Thymus (tissue), 2 donors: ENCODE measurements around the gene ARPIN. TPM values are rescaled to one million over a fixed set of nuclear protein-coding genes. Genes with fewer than 3 reads are reported as not detected.

Experiments
- polyA plus RNA-seq: library from polyadenylated mRNA; stranded (reverse); fragments of 200-250 nt; gene quantifications from one replicate; pipeline ENCODE4 v1.2.3, GENCODE V29; 2013
- total RNA-seq: library from RNA; stranded (reverse); fragments of 120-200 nt; gene quantifications from one replicate; pipeline ENCODE4 v1.2.4, GENCODE V29; 2013
- donor health status: healthy.

Gene ARPIN
- total and polyA plus RNA-seq, 2 donors: 2.7 to 7.8 TPM

Other genes with a start within 250 kb of the ARPIN start
- gene PLIN1, start 233.6 kb downstream of the ARPIN start, total RNA-seq: 0.05 TPM
- 1.0 TPM for gene PLIN1, start 233.6 kb downstream of the ARPIN start, polyA plus RNA-seq
- 2.5 TPM for gene PEX11A, start 222.2 kb downstream of the ARPIN start, total RNA-seq
- 3.8 TPM for gene PEX11A, start 222.2 kb downstream of the ARPIN start, polyA plus RNA-seq
- gene WDR93, start 222.1 kb downstream of the ARPIN start, total RNA-seq: 0.09 TPM
- gene WDR93, start 222.1 kb downstream of the ARPIN start, polyA plus RNA-seq: 0.32 TPM
- 0.38 TPM for gene MESP1, start 161.7 kb downstream of the ARPIN start, total RNA-seq
- 0.50 TPM for gene MESP1, start 161.7 kb downstream of the ARPIN start, polyA plus RNA-seq
- 0.19 TPM for gene MESP2, start 136.6 kb downstream of the ARPIN start, total RNA-seq
- 0.16 TPM for gene MESP2, start 136.6 kb downstream of the ARPIN start, polyA plus RNA-seq
- gene ANPEP, start 98.1 kb downstream of the ARPIN start, total RNA-seq: 6.9 TPM
- 12.5 TPM for gene ANPEP, start 98.1 kb downstream of the ARPIN start, polyA plus RNA-seq
- 30.3 TPM for gene AP3S2, start 19.0 kb downstream of the ARPIN start, total RNA-seq
- gene AP3S2, start 19.0 kb downstream of the ARPIN start, polyA plus RNA-seq: 12.2 TPM
- gene ZNF710, start 88.4 kb upstream of the ARPIN start, total RNA-seq: 12.5 TPM
- 21.9 TPM for gene ZNF710, start 88.4 kb upstream of the ARPIN start, polyA plus RNA-seq
- gene IDH2, start 189.5 kb upstream of the ARPIN start, total RNA-seq: 207 TPM
- gene IDH2, start 189.5 kb upstream of the ARPIN start, polyA plus RNA-seq: 68.7 TPM